H9 (cell line): Measurements from ENCODE around the gene RPL21. TPM values are rescaled to one million over a fixed set of nuclear protein-coding genes. Genes with fewer than 3 reads are reported as not detected.

Source experiments
- DNase-seq: peaks from one replicate; pipeline ENCODE4 v3.0.0-alpha.2; 2017
- H2AFZ ChIP-seq: one replicate; pipeline ENCODE4 v1.6.1; 2013; ENCODE audit warnings: mild to moderate bottlenecking, low read length, control low read depth, moderate library complexity
- H2AK5ac ChIP-seq: 2 replicates; pipeline ENCODE4 v1.6.1; 2013; ENCODE audit warnings: low read length, control low read depth, mixed read lengths; ENCODE audit not compliant: insufficient read length
- H2BK120ac ChIP-seq: one replicate; pipeline ENCODE4 v1.6.1; 2013; ENCODE audit warnings: low read depth, mild to moderate bottlenecking, low read length, control low read depth, inconsistent platforms; ENCODE audit not compliant: poor library complexity, severe bottlenecking
- H2BK12ac ChIP-seq: 2 replicates; pipeline ENCODE4 v1.6.1; 2013; ENCODE audit warnings: low read length, control low read depth, mixed read lengths, low read depth; ENCODE audit not compliant: insufficient read length
- H2BK15ac ChIP-seq: 2 replicates; pipeline ENCODE4 v1.6.1; 2013; ENCODE audit warnings: low read depth, low read length, control low read depth
- H2BK20ac ChIP-seq: one replicate; pipeline ENCODE4 v1.6.1; 2013; ENCODE audit warnings: low read depth, mild to moderate bottlenecking, low read length, control low read depth, inconsistent platforms; ENCODE audit not compliant: poor library complexity, severe bottlenecking
- H2BK5ac ChIP-seq: 2 replicates; pipeline ENCODE4 v1.6.1; 2013; ENCODE audit warnings: low read length, control low read depth, mixed read lengths; ENCODE audit not compliant: insufficient read length
- H3K14ac ChIP-seq: 2 replicates; pipeline ENCODE4 v1.6.1; 2013; ENCODE audit warnings: low read length, control low read depth; ENCODE audit not compliant: insufficient read depth
- H3K18ac ChIP-seq: 2 replicates; pipeline ENCODE4 v1.6.1; 2013; ENCODE audit warnings: low read depth, mild to moderate bottlenecking, mixed read lengths, low read length, control low read depth; ENCODE audit not compliant: insufficient read length
- H3K23ac ChIP-seq: 2 replicates; pipeline ENCODE4 v1.6.1; 2013; ENCODE audit warnings: low read length, control low read depth, mixed read lengths, low read depth; ENCODE audit not compliant: insufficient read length
- H3K23me2 ChIP-seq: 2 replicates; pipeline ENCODE4 v1.6.1; 2013; ENCODE audit warnings: low read depth, mild to moderate bottlenecking, mixed read lengths, low read length, control low read depth; ENCODE audit not compliant: insufficient read length, poor library complexity, severe bottlenecking
- H3K27ac ChIP-seq: 2 replicates; pipeline ENCODE4 v1.5.1; 2013; ENCODE audit warnings: low read length, control low read depth, mixed read lengths, low read depth; ENCODE audit not compliant: insufficient read length
- H3K27me3 ChIP-seq: 2 replicates; pipeline ENCODE4 v1.6.1; 2013; ENCODE audit warnings: low read length, control low read depth, inconsistent platforms; ENCODE audit not compliant: insufficient read depth
- H3K4ac ChIP-seq: 2 replicates; pipeline ENCODE4 v1.6.1; 2013; ENCODE audit warnings: low read depth, mild to moderate bottlenecking, control low read depth, inconsistent platforms, low read length, moderate library complexity
- H3K4me1 ChIP-seq: 2 replicates; pipeline ENCODE4 v1.6.1; 2013; ENCODE audit warnings: low read length, control low read depth, inconsistent platforms; ENCODE audit not compliant: insufficient read depth
- H3K4me2 ChIP-seq: 2 replicates; pipeline ENCODE4 v1.6.1; 2013; ENCODE audit warnings: low read length, control low read depth, mixed read lengths; ENCODE audit not compliant: insufficient read length, insufficient read depth
- H3K56ac ChIP-seq: 2 replicates; pipeline ENCODE4 v1.6.1; 2013; ENCODE audit warnings: low read depth, mild to moderate bottlenecking, mixed read lengths, low read length, control low read depth; ENCODE audit not compliant: insufficient read length
- H3K79me1 ChIP-seq: 2 replicates; pipeline ENCODE4 v1.6.1; 2013; ENCODE audit warnings: low read depth, mild to moderate bottlenecking, moderate library complexity, low read length, control low read depth, inconsistent platforms; ENCODE audit not compliant: insufficient read depth, poor library complexity, severe bottlenecking
- H3K79me2 ChIP-seq: 2 replicates; pipeline ENCODE4 v1.6.1; 2013; ENCODE audit warnings: low read length, control low read depth, inconsistent platforms; ENCODE audit not compliant: insufficient read depth
- H3K9ac ChIP-seq: 2 replicates; pipeline ENCODE4 v1.6.1; 2013; ENCODE audit warnings: low read length, control low read depth, mixed read lengths; ENCODE audit not compliant: insufficient read length; ENCODE audit errors: extremely low read depth
- H3K9me3 ChIP-seq: one replicate; pipeline ENCODE4 v1.6.1; 2013; ENCODE audit warnings: low read depth, low read length, inconsistent platforms; ENCODE audit not compliant: control insufficient read depth
- H3T11ph ChIP-seq: one replicate; pipeline ENCODE4 v1.6.1; 2013; ENCODE audit warnings: mild to moderate bottlenecking, low read length, control low read depth, inconsistent platforms
- H4K20me1 ChIP-seq: one replicate; pipeline ENCODE4 v1.6.1; 2013; ENCODE audit not compliant: control insufficient read depth, insufficient read length, insufficient read depth
- H4K5ac ChIP-seq: 2 replicates; pipeline ENCODE4 v1.6.1; 2013; ENCODE audit warnings: low read depth, mild to moderate bottlenecking, mixed read lengths, low read length, control low read depth; ENCODE audit not compliant: insufficient read length
- H4K8ac ChIP-seq: replicated peaks from 2 replicates; pipeline ENCODE4 v1.6.1; 2013; ENCODE audit warnings: low read length, control low read depth, mixed read lengths, low read depth; ENCODE audit not compliant: insufficient read length
- H4K91ac ChIP-seq: 2 replicates; pipeline ENCODE4 v1.6.1; 2013; ENCODE audit warnings: low read depth, mild to moderate bottlenecking, moderate library complexity, mixed read lengths, low read length, control low read depth; ENCODE audit not compliant: insufficient read length
- H3K27ac Mint-ChIP-seq, 3 experiments: 2 replicates in 2 of 3; 3 replicates in 1 of 3; pipeline ENCODE4 v1.8.0; 2020 to 2021; ENCODE audit warnings: mixed read lengths in 3 of 3, mild to moderate bottlenecking in 1 of 3, moderate library complexity in 1 of 3
- H3K27me3 Mint-ChIP-seq: 2 replicates; pipeline ENCODE4 v1.8.0; 2021; ENCODE audit warnings: low read depth, mild to moderate bottlenecking, moderate library complexity, mixed read lengths
- H3K36me3 Mint-ChIP-seq, 3 experiments: 2 replicates in 2 of 3; 3 replicates in 1 of 3; pipeline ENCODE4 v1.8.0; 2020 to 2021; ENCODE audit warnings: low read depth in 3 of 3, mixed read lengths in 3 of 3; ENCODE audit not compliant: insufficient read depth in 1 of 3
- H3K4me1 Mint-ChIP-seq, 2 experiments: 2 replicates each; pipeline ENCODE4 v1.8.0; 2020; ENCODE audit warnings: mixed read lengths in 2 of 2
- H3K4me3 Mint-ChIP-seq, 2 experiments: 2 replicates in 1 of 2; 3 replicates in 1 of 2; pipeline ENCODE4 v1.8.0; 2020 to 2021; ENCODE audit warnings: mild to moderate bottlenecking in 2 of 2, mixed read lengths in 2 of 2, moderate library complexity in 1 of 2
- H3K9me3 Mint-ChIP-seq, 2 experiments: 2 replicates in 1 of 2; 3 replicates in 1 of 2; pipeline ENCODE4 v1.8.0; 2020; ENCODE audit warnings: mild to moderate bottlenecking in 2 of 2, mixed read lengths in 2 of 2, moderate library complexity in 1 of 2
- WGBS: extraction: QIAGEN DNeasy Blood & Tissue Kit; methylation state at CpG from one replicate; pipeline ENCODE4 v1.1.7; 2013; ENCODE audit warnings: missing lambda C conversion rate, low lambda C conversion rate, mixed read lengths; ENCODE audit not compliant: insufficient read length; ENCODE audit errors: extremely low coverage; 5-methylcytosine and 5-hydroxymethylcytosine counted together
- long read RNA-seq: library from polyadenylated mRNA; unstranded; transcript quantifications from one replicate; pipeline ENCODE4 v2.0.0, GENCODE V29; 2020
- total RNA-seq: library from RNA; stranded (reverse); gene quantifications from 2 replicates; pipeline ENCODE4 v1.2.1, GENCODE V29; 2021
- TF ChIP-seq, protein P1 (sequence below): fragments of 200-600 bp; sonication (generic); conservative IDR thresholded peaks from 3 replicates; pipeline ENCODE4 v1.8.0; 2021; ENCODE audit warnings: antibody characterized with exemption, mild to moderate bottlenecking

The RPL21 gene
- 1,099 and 1,116 TPM in 2 replicates for total RNA-seq
- long read RNA-seq, transcript RPL21-202 (6 exons, 815 nt), result major isoform, 24 of 61 reads
- long read RNA-seq, partial matches to known transcripts, result 15 of 61 reads
- long read RNA-seq, other reads (novel, unspliced or antisense), result 14 of 61 reads

DNA sequence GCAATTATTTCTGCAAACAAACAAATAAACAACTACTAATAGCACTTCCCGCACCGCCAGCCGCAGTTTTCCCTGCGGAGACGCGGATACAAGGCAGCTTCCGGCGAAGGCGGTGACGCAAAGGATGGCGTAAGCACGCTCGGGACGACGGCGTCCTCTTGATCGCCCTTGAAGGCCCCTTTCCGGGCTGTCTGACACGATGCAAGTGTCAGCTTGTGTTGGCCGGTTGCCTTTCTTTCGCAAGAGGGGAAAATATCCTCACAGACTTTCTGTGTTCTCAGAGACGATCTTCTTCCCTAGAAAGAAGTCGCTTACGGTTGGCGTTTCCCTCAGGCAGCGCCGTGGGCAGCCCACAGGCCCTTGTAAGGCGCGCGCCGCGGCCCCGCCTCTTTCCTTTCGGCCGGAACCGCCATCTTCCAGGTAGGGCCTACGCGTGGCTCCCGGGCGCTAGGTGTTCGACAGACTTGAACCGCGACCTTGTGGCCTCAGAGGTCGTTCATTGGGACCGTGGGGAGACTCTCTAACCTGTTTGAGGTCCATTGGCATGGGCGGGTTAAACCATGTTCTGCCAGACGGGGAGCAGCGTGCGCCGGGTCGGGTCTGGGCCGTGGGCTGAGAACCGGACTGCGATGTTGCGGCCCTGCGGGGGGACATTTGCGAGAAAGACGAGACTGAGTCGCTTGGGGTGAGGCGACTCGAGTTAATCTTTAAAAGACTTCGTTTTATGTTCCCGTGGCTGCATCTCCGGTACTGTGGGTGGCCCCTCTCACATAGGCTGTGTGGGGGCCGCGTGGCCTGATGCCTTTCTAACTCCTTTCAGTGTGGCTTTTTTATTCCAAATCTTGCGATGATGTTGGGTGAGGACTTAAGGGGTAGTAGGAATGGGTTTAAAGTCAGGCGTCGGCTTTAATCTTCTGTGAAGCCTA lies at the start of gene RPL21:
Gene RPL21 (plus strand): TSS at position 393 of the 926 bp plus-strand sequence. CDS start 2,219 bp downstream, outside the sequence.
- H3K27me3 ChIP-seq, result no peaks in the 10 kb centered on the region
- no peaks in the 10 kb centered on the region for H3K4me1 ChIP-seq
- H2BK12ac ChIP-seq, result no peak within 1 kb of the TSS
- peak within 1 kb of the TSS; percentile 96 for H4K5ac ChIP-seq
- peak within 1 kb of the TSS; percentile 68 for H3K27ac ChIP-seq
- H4K20me1 ChIP-seq, result no peaks in the 10 kb centered on the region
- H3K14ac ChIP-seq, result peak within 1 kb of the TSS; percentile 99
- H3K9me3 Mint-ChIP-seq, result peaks cover 0 to 5% of the 10 kb centered on the region in 2 experiments; a peak in 1 of 5 replicates
- H3K23ac ChIP-seq, result no peak within 1 kb of the TSS
- H3K4me3 Mint-ChIP-seq, result peak within 1 kb of the TSS; percentile 93 to 95
- H3K4ac ChIP-seq, result peak within 1 kb of the TSS; percentile 80; the same call in 1 of the 2 replicates
- H3K18ac ChIP-seq, result peak within 1 kb of the TSS; percentile 98
- no peak within 1 kb of the TSS for H2AFZ ChIP-seq
- DNase-seq, result peak; percentile 92
- peaks cover 22% of the 10 kb centered on the region for H3K79me2 ChIP-seq
- H3T11ph ChIP-seq, result peak within 1 kb of the TSS; percentile 41
- peak within 1 kb of the TSS; percentile 97 to 100 (median 98) for H3K27ac Mint-ChIP-seq
- H2BK15ac ChIP-seq, result no peak within 1 kb of the TSS
- H3K4me1 Mint-ChIP-seq, result peaks cover 15 to 25% of the 10 kb centered on the region in 2 experiments
- H3K56ac ChIP-seq, result peak within 1 kb of the TSS; percentile 70
- no CpG with 5 or more reads among the region's 69 CpGs for WGBS
- peak within 1 kb of the TSS; percentile 46 for H2BK5ac ChIP-seq
- H2BK20ac ChIP-seq, result no peak within 1 kb of the TSS
- H4K8ac ChIP-seq, result peak within 1 kb of the TSS; percentile 51
- H4K91ac ChIP-seq, result no peak within 1 kb of the TSS
- no peak within 1 kb of the TSS for H2AK5ac ChIP-seq
- H3K4me2 ChIP-seq, result peak within 1 kb of the TSS; percentile 96
- no peaks in the 10 kb centered on the region for H3K79me1 ChIP-seq
- peak within 1 kb of the TSS; percentile 99 for H3K9ac ChIP-seq
- no peaks in the 10 kb centered on the region for H3K9me3 ChIP-seq
- peak within 1 kb of the TSS; percentile 93 for H2BK120ac ChIP-seq
- H3K36me3 Mint-ChIP-seq, result peaks cover 38 to 50% (median 46%) of the 10 kb centered on the region in 3 experiments
- TF ChIP-seq, protein P1, sequence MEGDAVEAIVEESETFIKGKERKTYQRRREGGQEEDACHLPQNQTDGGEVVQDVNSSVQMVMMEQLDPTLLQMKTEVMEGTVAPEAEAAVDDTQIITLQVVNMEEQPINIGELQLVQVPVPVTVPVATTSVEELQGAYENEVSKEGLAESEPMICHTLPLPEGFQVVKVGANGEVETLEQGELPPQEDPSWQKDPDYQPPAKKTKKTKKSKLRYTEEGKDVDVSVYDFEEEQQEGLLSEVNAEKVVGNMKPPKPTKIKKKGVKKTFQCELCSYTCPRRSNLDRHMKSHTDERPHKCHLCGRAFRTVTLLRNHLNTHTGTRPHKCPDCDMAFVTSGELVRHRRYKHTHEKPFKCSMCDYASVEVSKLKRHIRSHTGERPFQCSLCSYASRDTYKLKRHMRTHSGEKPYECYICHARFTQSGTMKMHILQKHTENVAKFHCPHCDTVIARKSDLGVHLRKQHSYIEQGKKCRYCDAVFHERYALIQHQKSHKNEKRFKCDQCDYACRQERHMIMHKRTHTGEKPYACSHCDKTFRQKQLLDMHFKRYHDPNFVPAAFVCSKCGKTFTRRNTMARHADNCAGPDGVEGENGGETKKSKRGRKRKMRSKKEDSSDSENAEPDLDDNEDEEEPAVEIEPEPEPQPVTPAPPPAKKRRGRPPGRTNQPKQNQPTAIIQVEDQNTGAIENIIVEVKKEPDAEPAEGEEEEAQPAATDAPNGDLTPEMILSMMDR, result no peak
- H3K27me3 Mint-ChIP-seq, result no peaks in the 10 kb centered on the region
- H3K23me2 ChIP-seq, result peaks cover 10% of the 10 kb centered on the region
